Adrenal gland (tissue), 5 donors: ENCODE results near the gene MFSD2B.

ENCODE experiments used
- POLR2A ChIP-seq, 2 donors: fragments of 450-650 bp; IDR thresholded peaks; one replicate each; pipeline ENCODE4 v1.6.1; 2017; ENCODE audit warnings: antibody characterized with exemption in 2 of 2, mild to moderate bottlenecking in 2 of 2, moderate library complexity in 1 of 2
- TF ChIP-seq, protein P1 (sequence below), 6 experiments: fragments of 450-650 bp in 4 of 6; fragments of 200-600 bp in 2 of 6; sonication (generic) in 1 of 6; IDR thresholded peaks; 1 replicate in 5 of 6; 2 replicates in 1 of 6; pipeline versions ENCODE4 v1.5.1 to v1.8.0; 2016 to 2021; ENCODE audit warnings: antibody characterized with exemption in 6 of 6, mild to moderate bottlenecking in 2 of 6, moderate library complexity in 1 of 6
- donor health status: DM: no; HTN: no; CAD: no.

DNA sequence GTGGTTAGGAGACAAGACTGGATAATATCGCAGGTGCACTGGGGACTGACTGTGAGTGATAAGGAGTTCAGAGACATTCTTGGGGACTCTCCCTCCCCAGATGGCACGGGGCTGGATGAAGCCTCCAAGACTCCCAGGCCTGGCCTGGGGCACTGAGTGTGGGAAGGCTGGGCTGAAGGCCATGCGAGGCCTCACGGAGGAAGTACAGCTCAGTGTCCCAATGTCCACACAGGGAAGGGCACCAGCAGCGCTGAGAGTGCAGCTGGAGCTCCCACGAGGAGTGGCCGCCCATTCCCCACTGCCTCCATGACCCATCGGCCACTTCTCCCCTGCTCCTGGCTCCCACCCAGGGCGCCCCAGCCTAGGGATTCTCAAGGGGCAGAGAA is 6.5 kb downstream of the MFSD2B start:
- no peak for TF ChIP-seq POLR2A (IDR thresholded peaks at IDR 0.05)
- TF ChIP-seq, protein P1, sequence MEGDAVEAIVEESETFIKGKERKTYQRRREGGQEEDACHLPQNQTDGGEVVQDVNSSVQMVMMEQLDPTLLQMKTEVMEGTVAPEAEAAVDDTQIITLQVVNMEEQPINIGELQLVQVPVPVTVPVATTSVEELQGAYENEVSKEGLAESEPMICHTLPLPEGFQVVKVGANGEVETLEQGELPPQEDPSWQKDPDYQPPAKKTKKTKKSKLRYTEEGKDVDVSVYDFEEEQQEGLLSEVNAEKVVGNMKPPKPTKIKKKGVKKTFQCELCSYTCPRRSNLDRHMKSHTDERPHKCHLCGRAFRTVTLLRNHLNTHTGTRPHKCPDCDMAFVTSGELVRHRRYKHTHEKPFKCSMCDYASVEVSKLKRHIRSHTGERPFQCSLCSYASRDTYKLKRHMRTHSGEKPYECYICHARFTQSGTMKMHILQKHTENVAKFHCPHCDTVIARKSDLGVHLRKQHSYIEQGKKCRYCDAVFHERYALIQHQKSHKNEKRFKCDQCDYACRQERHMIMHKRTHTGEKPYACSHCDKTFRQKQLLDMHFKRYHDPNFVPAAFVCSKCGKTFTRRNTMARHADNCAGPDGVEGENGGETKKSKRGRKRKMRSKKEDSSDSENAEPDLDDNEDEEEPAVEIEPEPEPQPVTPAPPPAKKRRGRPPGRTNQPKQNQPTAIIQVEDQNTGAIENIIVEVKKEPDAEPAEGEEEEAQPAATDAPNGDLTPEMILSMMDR (IDR thresholded peaks at IDR 0.05): no peak
